ENCODE data around the gene RASL11B.

Gene RASL11B

GRCh38 chr4:52915730-52916300 lies 53.7 kb downstream of the RASL11B start:
- DNase-seq (ENCODE audit: low spot score), result no peak

Data from iPS-NIHi11 (cell line).